Upper lobe of left lung (tissue), 6 donors: ENCODE results near the gene STH. TPM values are rescaled to one million over a fixed set of nuclear protein-coding genes. Genes with fewer than 3 reads are reported as not detected.

ENCODE experiments used
- ATAC-seq, 2 donors: fragments of 200-7000 bp; cut with Tn5 transposase; one replicate each; pipeline ENCODE4 v1.9.1; 2022; ENCODE audit warnings: mild to moderate bottlenecking in 2 of 2, moderate library complexity in 2 of 2; ENCODE audit not compliant: low FRiP score in 2 of 2
- DNase-seq, 2 donors: peaks; one replicate each; pipeline ENCODE4 v3.0.0-alpha.2; 2019 to 2020
- H3K27ac ChIP-seq, 4 donors: fragments of 200-600 bp; sonication (generic); one replicate each; pipeline ENCODE4 v1.5.1; 2016 to 2019
- H3K27me3 ChIP-seq, 4 donors: fragments of 200-600 bp; sonication (generic); one replicate each; pipeline ENCODE4 v1.5.1; 2017 to 2019
- H3K36me3 ChIP-seq, 4 donors: fragments of 200-600 bp; sonication (generic); one replicate each; pipeline ENCODE4 v1.5.1; 2016 to 2019
- H3K4me1 ChIP-seq, 4 donors: fragments of 200-600 bp; sonication (generic); one replicate each; pipeline ENCODE4 v1.5.1; 2018 to 2019
- H3K4me3 ChIP-seq, 4 donors: fragments of 200-600 bp; sonication (generic); one replicate each; pipeline ENCODE4 v1.5.1; 2017 to 2019; ENCODE audit warnings: mild to moderate bottlenecking in 2 of 4, moderate library complexity in 1 of 4
- H3K9me3 ChIP-seq, 4 donors: fragments of 200-600 bp; sonication (generic); one replicate each; pipeline ENCODE4 v1.5.1; 2018 to 2019
- CTCF ChIP-seq, 6 experiments: fragments of 450-650 bp in 4 of 6; fragments of 200-600 bp in 2 of 6; sonication (generic) in 2 of 6; IDR thresholded peaks; one replicate each; pipeline ENCODE4 v1.5.1; 2016 to 2019; ENCODE audit warnings: antibody characterized with exemption in 6 of 6
- EP300 ChIP-seq, 4 donors: sonication (generic); formaldehyde crosslinking; IDR thresholded peaks; one replicate each; pipeline ENCODE4 v1.5.1; 2017; ENCODE audit warnings: antibody characterized with exemption in 4 of 4, control low read depth in 2 of 4
- POLR2A ChIP-seq, 4 donors: fragments of 450-650 bp; IDR thresholded peaks; one replicate each; pipeline ENCODE4 v1.5.1; 2016 to 2017; ENCODE audit warnings: antibody characterized with exemption in 4 of 4, mild to moderate bottlenecking in 2 of 4
- POLR2AphosphoS5 ChIP-seq, 2 donors: sonication (generic); formaldehyde crosslinking; IDR thresholded peaks; one replicate each; pipeline ENCODE4 v1.5.1; 2017; ENCODE audit warnings: antibody characterized with exemption in 2 of 2
- WGBS, 2 donors: methylation state at CpG; one replicate each; pipeline ENCODE4 v1.1.5; 2017 to 2018; 5-methylcytosine and 5-hydroxymethylcytosine counted together
- total RNA-seq, 6 donors: library from RNA; depleted of rRNA in 4 of 6; stranded (reverse); fragments of >200 nt in 4 of 6; gene quantifications; one replicate each; pipeline versions ENCODE4 v1.1.0 to v1.2.1, GENCODE V29; 2016 to 2021
- donor health status: DM: no; HTN: no; CAD: no; lungs with moderate emphysema.
- donor health status: DM: no; HTN: yes; CAD: no; lungs with severe emphysema.

Gene STH
- total RNA-seq, 6 donors from 2014 or later, result not detected

- H3K27me3 ChIP-seq, result no peaks in the 10 kb centered on the region
- no peak for DNase-seq
- no peaks in the 10 kb centered on the region for H3K9me3 ChIP-seq
- peaks cover 0 to 31% (median 9%) of the 10 kb centered on the region in 4 donors for H3K36me3 ChIP-seq
- H3K4me3 ChIP-seq, result no peak overlapping the region
- H3K4me1 ChIP-seq, result peaks cover 0 to 10% (median 6%) of the 10 kb centered on the region in 4 donors
- H3K27ac ChIP-seq, result no peak overlapping the region
- TF ChIP-seq POLR2A (IDR thresholded peaks at IDR 0.05) (no peak), POLR2AphosphoS5 (IDR thresholded peaks at IDR 0.05) (no peak), CTCF (IDR thresholded peaks at IDR 0.05) (no peak), EP300 (IDR thresholded peaks at IDR 0.05) (no peak)
- no peak for ATAC-seq
- WGBS, 2 donors, result 89 to 94% methylated on average over 24 of the region's 24 CpGs
Measured at GRCh38 chr17:46023783-46024388, 24.8 kb downstream of the STH start.

- TF ChIP-seq EP300 (IDR thresholded peaks at IDR 0.05) (no peak), CTCF (IDR thresholded peaks at IDR 0.05) (no peak), POLR2AphosphoS5 (IDR thresholded peaks at IDR 0.05) (no peak), POLR2A (IDR thresholded peaks at IDR 0.05) (no peak)
- no peaks in the 10 kb centered on the region for H3K9me3 ChIP-seq
- DNase-seq (no peak), ATAC-seq (no peak)
- WGBS, 2 donors, result 80 to 82% methylated on average over 14 of the region's 14 CpGs
- peaks cover 0 to 10% (median 6%) of the 10 kb centered on the region in 4 donors for H3K4me1 ChIP-seq
- no peak overlapping the region for H3K4me3 ChIP-seq
- no peak overlapping the region for H3K27ac ChIP-seq
- no peaks in the 10 kb centered on the region for H3K27me3 ChIP-seq
- peaks cover 0 to 38% (median 12%) of the 10 kb centered on the region in 4 donors for H3K36me3 ChIP-seq
Measured at GRCh38 chr17:46024590-46024989, 25.5 kb downstream of the STH start.

- Histone ChIP-seq H3K4me3 (no peak overlapping the region), H3K9me3 (no peaks in the 10 kb centered on the region), H3K27ac (peak overlapping the region in 2 of 4 donors; percentile 6 to 70), H3K36me3 (peaks cover 0 to 42% (median 12%) of the 10 kb centered on the region in 4 donors), H3K27me3 (no peaks in the 10 kb centered on the region), H3K4me1 (peaks cover 0 to 10% (median 6%) of the 10 kb centered on the region in 4 donors)
- DNase-seq, result no peak
- TF ChIP-seq POLR2A (IDR thresholded peaks at IDR 0.05), result no peak
- no peak for TF ChIP-seq POLR2AphosphoS5 (IDR thresholded peaks at IDR 0.05)
- TF ChIP-seq EP300 (IDR thresholded peaks at IDR 0.05), result no peak
- no peak for TF ChIP-seq CTCF (IDR thresholded peaks at IDR 0.05)
- no peak for ATAC-seq
- 86 to 92% methylated on average over 10 of the region's 10 CpGs for WGBS, 2 donors
Measured at GRCh38 chr17:46025060-46025459, 26.0 kb downstream of the STH start.

GRCh38 chr17:46025510-46026165 is 26.6 kb downstream of the STH start:
- no peaks in the 10 kb centered on the region for H3K27me3 ChIP-seq
- peaks cover 0 to 10% (median 6%) of the 10 kb centered on the region in 4 donors for H3K4me1 ChIP-seq
- H3K36me3 ChIP-seq, result peaks cover under 1 to 47% (median 17%) of the 10 kb centered on the region in 4 donors
- no peak for ATAC-seq
- no peaks in the 10 kb centered on the region for H3K9me3 ChIP-seq
- TF ChIP-seq POLR2AphosphoS5 (IDR thresholded peaks at IDR 0.05) (no peak), EP300 (IDR thresholded peaks at IDR 0.05) (no peak)
- no peak for DNase-seq
- no peak overlapping the region for H3K4me3 ChIP-seq
- H3K27ac ChIP-seq, result peak overlapping the region; percentile 6 to 70 (median 26)
- WGBS, 2 donors, result 83 to 91% methylated on average over 7 to 8 of the region's 8 CpGs

GRCh38 chr17:46026166-46027047 is 27.4 kb downstream of the STH start:
- Histone ChIP-seq H3K4me3 (no peak overlapping the region), H3K27me3 (no peaks in the 10 kb centered on the region), H3K9me3 (no peaks in the 10 kb centered on the region), H3K36me3 (peaks cover 8 to 54% (median 25%) of the 10 kb centered on the region in 4 donors), H3K27ac (peak overlapping the region; percentile 18 to 70 (median 30)), H3K4me1 (peaks cover 0 to 10% (median 6%) of the 10 kb centered on the region in 4 donors)
- DNase-seq (peak in 1 of 2 donors; percentile 46), ATAC-seq (peak in 1 of 2 donors; percentile 62)
- TF ChIP-seq CTCF (IDR thresholded peaks at IDR 0.05), result no peak
- TF ChIP-seq POLR2AphosphoS5 (IDR thresholded peaks at IDR 0.05), result no peak
- TF ChIP-seq EP300 (IDR thresholded peaks at IDR 0.05), result no peak
- 73% methylated on average over 6 to 15 of the region's 17 CpGs for WGBS, 2 donors
